ENCODE measurements around the gene MFN2.
"Not testable (repeated sequence)": the region's sequence is repeated elsewhere in the genome, so short reads cannot be mapped to it uniquely, and the experiment has no call there.

MFN2 gene

GRCh38 chr1:11979851-11980675, at the start of gene MFN2:
TSS of gene MFN2 (plus strand) at chr1:11980444. CDS start at chr1:11989169, 8,725 bp downstream.
- DNase-seq, result peak; percentile 96 to 98 (median 97)

GRCh38 chr1:11930571-11931445, 49.4 kb upstream of the MFN2 start:
- DNase-seq, result no peak

DNA sequence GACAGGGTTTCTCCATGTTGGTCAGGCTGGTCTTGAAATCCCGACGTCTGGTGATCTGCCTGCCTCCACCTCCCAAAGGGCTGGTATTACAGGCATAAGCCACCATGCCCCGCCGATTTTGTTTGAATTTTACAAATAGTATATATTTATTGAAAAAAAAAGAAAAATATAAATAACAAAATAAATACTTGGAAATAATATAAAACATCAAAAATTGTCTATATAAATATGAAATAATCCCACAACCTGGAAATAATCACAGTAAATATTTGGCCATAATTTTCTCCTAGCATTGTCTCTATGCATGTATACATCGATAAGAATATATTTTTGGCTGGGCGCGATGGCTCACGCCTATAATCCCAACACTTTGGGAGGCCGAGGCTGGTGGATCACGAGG, 48.4 kb upstream of the MFN2 start:
- no peak for DNase-seq

DNA sequence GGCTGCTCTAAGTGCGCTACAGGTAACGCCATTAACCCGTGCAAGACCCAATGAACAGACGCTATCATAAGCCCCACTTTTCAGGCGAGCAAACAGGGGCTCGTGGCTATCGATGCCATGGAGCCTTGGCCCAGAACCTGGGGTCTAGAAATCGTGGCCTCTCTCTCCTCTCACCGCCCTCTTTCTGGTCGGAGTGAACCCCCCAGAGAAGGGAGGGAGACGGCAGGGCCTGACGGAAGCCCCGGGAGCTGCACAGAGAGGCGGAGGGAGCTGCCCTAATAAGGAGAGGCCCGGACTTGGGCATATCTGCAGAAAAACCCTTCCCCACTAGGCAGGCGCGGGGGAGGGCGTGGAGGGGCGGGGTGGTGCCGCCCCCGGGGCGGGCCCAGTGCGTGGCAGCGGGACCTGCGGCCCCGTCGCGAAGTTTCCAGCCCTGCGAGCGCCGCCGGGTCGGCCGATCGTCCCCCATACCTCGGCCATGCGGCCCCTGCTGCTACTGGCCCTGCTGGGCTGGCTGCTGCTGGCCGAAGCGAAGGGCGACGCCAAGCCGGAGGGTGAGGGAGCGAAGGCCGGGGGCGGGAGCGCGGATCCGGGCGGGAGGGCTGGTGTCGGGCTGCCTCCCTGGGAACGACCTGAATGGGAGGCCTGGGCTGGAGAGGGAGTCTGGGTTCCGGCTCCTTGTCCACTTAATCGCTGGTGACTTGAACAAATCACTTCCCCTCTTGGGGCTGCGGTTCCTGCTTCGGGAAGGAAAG, 45.8 kb upstream of the MFN2 start, which contains the start of gene PLOD1:
Gene PLOD1 (plus strand): TSS at position 416 of the 755 bp plus-strand sequence. CDS start 63 bp downstream, at position 479.
- DNase-seq, result peak; percentile 60 to 84 (median 84)

GRCh38 chr1:11935057-11935412, 45.2 kb upstream of the MFN2 start:
- DNase-seq, result no peak

DNA sequence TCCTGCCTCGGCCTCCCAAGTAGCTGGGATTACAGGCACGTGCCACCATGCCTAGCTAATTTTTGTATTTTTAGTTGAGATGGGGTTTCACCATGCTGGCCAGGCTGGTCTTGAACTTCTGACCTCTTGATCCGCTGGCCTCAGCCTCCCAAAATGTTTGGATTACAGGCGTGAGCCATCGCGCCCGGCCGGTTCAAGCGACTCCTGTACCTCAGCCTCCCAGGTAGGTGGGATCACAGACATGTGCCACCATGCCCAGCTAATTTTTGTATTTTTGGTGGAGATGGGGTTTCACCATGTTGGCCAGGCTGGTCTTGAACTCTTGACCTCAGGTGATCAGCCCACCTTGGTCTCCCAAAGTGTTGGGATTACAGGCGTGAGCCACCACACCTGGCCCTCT, 44.5 kb upstream of the MFN2 start:
- DNase-seq, result not testable (repeated sequence)

GRCh38 chr1:11938722-11939526, 41.3 kb upstream of the MFN2 start:
- no peak for DNase-seq

DNA sequence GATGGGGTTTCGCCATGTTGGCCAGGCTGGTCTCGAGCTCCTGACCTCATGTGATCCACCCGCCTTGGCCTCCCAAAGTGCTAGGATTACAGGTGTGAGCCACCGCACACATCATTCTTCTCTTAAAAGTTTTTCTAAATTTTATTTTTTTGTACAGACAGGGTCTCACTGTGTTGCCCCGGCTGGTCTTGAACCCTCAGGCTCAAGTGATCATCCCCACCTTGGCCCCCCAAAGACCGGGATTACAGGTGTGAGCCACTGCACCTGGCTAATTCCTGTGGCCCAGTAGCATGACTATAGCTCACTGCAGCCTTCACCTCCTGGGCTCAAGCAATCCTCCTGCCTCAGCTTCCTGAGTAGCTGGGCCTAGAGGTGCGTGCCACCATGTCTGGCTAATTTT, 40.5 kb upstream of the MFN2 start:
- DNase-seq, result not testable (repeated sequence)

GRCh38 chr1:11940260-11940921, 39.9 kb upstream of the MFN2 start:
- no peak for DNase-seq

DNA sequence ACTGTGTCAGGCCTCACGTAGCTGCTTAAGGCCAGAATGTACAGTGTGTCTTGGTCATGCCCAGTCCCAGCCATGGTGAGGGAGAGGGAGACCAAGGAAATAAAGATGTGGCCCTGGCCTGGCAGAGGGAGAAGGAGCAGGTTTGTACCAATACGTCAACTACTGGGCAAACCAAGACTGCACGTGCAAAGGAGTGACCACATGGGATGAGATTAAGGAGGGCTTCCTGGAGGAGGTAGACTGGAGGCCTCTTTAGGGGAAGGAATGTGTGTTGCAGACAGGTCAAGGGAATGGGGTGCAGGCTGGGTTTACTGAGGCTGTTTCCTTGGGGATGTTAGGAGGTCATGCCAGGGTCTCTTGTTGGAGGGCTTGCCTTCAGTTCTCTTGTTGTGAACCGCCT, 38.0 kb upstream of the MFN2 start:
- no peak for DNase-seq

GRCh38 chr1:11943619-11944018, 36.6 kb upstream of the MFN2 start:
- no peak for DNase-seq

DNA sequence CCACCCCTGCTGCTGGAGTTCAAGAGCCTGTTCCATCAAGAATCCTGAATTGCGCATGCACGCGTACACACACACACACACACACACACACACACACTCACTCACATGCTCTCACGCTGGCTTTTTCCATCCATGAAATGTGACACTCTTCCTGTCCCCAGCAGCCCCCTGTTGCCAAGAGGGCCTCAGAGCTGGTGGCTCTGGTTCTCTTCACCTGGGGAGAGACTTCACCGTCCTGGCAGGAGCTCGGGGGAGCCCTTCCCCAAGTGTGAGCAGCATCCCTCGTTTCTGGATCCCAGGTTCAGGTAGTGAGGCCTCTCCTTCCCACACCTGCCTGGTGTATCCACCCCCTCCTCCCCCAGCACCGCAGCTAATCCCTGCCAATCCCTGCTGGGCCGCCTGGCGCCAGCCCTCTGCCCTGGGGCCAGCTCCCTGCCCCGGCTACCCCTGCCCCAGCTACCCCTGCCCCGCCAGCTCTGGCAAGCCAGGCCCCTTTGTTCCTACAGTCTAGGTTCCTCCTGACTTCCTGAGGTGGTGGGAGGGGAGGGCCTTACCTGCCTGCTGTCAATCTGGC, 35.8 kb upstream of the MFN2 start:
- DNase-seq, result peak; percentile 64 to 84 (median 84)

- DNase-seq, result no peak
These were observed 33.6 kb upstream of the MFN2 start for GRCh38 chr1:11946647-11947046.

DNA sequence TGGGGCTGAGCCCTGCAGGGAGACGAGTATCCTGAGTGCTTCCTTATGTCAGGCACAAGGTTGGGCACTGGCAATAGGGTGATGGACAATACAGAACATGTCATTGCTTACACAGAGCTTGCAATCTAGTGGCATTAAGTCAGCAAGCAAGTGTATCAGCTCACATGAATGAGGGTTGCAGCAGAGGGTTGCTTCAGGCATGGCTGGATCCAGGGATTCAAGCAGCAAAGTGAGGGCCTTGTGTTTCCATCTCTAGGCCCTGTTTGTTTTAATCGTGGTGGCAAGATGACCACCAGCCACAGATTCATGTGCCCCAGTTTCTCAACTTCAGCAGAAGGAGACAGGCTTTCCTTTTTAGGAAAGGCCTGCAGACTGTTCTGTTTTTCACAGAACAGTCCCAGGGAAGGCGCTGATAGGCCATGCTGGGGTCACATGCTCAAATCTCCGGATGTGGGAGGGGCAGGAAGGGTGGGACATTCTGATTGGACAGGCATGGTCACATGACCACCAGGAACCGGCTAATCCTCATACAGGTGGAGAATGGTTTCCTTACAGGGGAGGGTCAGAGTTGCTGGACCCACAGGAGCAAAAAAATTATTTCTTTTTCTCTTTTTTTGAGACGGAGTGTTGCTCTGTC, 31.3 kb upstream of the MFN2 start:
- DNase-seq, result no peak

- no peak for DNase-seq
These were observed 28.3 kb upstream of the MFN2 start for GRCh38 chr1:11951901-11952300.

DNA sequence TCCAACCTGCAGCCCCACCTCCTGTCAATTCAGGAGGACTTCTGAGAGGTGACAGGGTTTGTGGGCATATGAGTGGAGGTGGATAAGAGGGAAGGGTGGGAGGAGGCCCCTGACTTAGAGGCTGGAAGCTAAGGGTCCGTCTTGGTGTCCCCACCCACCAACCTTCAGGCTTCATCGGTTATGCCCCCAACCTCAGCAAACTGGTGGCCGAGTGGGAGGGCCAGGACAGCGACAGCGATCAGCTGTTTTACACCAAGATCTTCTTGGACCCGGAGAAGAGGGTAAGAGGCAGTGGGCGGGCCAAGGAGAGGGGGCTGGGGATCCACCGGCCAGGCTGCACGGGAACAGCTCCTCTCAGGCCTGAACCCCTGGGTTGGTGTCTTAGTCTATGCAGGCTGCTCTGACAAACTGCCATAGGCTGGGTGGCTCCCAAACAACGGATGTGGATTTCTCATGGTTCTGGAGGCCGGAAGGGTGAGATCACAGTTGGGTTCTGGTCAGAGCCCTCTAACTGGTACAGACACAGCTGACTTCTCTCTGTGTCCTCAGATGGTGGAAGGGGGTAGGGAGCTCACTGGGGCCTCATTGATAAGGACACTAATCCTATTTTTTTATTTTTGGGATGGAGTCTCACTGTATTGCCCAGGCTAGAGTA, 27.7 kb upstream of the MFN2 start:
- no peak for DNase-seq

DNA sequence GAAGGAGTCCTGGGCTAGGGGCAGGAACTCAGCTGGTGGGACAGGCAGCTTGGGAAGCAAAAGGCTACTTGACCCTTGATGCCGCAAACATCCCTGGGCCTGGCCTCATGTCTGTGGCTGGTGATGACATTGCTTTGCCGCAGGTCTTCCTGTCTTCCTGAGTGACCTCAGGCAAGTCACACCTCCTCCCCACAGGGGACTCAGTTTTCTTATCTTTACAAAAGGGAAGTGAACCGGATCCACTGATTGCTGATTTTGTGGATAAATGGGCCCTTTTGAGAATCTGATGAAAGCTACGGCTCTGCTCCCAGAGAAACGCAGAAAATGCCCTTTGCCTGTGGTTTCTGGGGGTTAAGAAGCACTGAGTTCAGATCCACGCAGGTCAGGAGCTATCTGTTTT, 25.0 kb upstream of the MFN2 start:
- DNase-seq, result no peak

- DNase-seq, result no peak
These were observed 22.8 kb upstream of the MFN2 start for GRCh38 chr1:11957398-11957797.

- DNase-seq, result no peak
These were observed 22.3 kb upstream of the MFN2 start for GRCh38 chr1:11957897-11958296.

GRCh38 chr1:11960276-11960675, 20.0 kb upstream of the MFN2 start:
- no peak for DNase-seq

Measured in NCI-H1417 (cell line).